ENCODE measurements around the gene ROR1. TPM values are rescaled to one million over a fixed set of nuclear protein-coding genes. Genes with fewer than 3 reads are reported as not detected.

The ROR1 gene
- total and polyA plus RNA-seq, 2 donors (not counting 1 experiment from before 2014, with no cell fraction given): 0.46 to 16.0 TPM

DNA sequence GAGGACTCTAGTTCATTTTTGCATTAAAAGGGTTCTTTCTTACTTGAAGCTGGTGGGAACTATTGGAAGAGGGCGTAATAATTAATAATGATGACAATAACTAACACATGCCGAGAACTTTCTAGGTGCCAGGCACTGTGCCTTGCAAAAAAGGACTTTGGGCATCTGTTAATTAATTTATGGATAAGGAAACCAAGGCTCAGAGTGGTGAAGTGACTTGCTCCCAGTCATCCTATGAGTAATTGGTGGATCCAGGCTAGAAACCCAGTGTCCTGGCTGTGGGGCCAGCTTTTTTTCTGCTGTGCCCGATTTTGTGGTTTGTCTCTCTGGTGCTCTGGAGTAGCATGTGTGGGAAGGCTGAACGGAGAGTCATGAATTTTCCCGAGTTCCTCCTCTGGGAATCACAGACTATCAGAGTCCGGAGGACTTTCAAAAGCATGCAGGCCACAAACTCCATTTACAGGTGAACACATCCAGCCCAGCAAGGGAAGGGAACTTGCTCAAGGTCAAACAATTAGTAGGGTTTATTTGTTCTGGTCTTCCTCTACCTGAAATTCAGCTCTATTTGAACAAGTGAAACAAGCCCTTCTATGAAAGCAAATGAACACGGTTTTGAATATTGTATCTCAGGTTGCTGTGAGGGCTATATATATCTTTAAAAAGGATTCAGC lies 23.4 kb downstream of the ROR1 start:
- H3K9me3 Mint-ChIP-seq (ENCODE audit: insufficient read depth): no peaks in the 10 kb centered on the region
- ChIA-PET CTCF (interaction anchor here (0.9 kb wide), 1 partner anchor 105 kb away, joined by 4 read pairs; no protein-coding TSS in a partner anchor), POLR2A (no interaction called here)
- no peaks in the 10 kb centered on the region for H3K9me3 ChIP-seq (ENCODE audit: control extremely low read depth in 1 of 3, control insufficient read depth in 2 of 3, insufficient read depth in 1 of 3, low read length in 2 of 3)
- H3K4me3 Mint-ChIP-seq: no peak overlapping the region
- no peak overlapping the region for H2AFZ ChIP-seq (ENCODE audit: insufficient read depth, low read depth, low read length, poor library complexity, severe bottlenecking)
- DNase-seq (no peak), ATAC-seq (ENCODE audit: low read depth) (no peak)
- H3K27me3 Mint-ChIP-seq: peaks cover 2% of the 10 kb centered on the region
- intact Hi-C loops (cut with micrococcal nuclease): no loop called here
- H3K27me3 ChIP-seq (replicated peaks in 1 of 4; ENCODE audit: control extremely low read depth in 1 of 4, control insufficient read depth in 3 of 4, insufficient read depth in 4 of 4, low read length in 3 of 4): no peaks in the 10 kb centered on the region
- H3K4me1 Mint-ChIP-seq: no peaks in the 10 kb centered on the region
- no peaks in the 10 kb centered on the region for H3K79me2 ChIP-seq (ENCODE audit: control insufficient read depth, insufficient read depth, low read length)
- H3K4me1 ChIP-seq (ENCODE audit: control insufficient read depth in 2 of 2, insufficient read depth in 2 of 2, low read length in 2 of 2): no peaks in the 10 kb centered on the region
- H3K27ac ChIP-seq (ENCODE audit: low read length in 2 of 2): no peak overlapping the region
- TF ChIP-seq EZH2 (IDR thresholded peaks at IDR 0.05; ENCODE audit: borderline replicate concordance, insufficient read depth, low read depth, low read length, poor library complexity, severe bottlenecking) (no peak), CTCF (IDR thresholded peaks at IDR 0.05) (no peak)
- no peaks in the 10 kb centered on the region for H3K36me3 ChIP-seq (replicated peaks in 1 of 2; ENCODE audit: control extremely low read depth in 1 of 2, control insufficient read depth in 1 of 2, extremely low read depth in 1 of 2, insufficient read depth in 2 of 2, low read length in 1 of 2)
- no peak overlapping the region for H3K4me2 ChIP-seq (replicated peaks; ENCODE audit: low read depth, low read length, poor library complexity, severe bottlenecking)
- WGBS (ENCODE audit: insufficient coverage): 82% methylated on average over 2 of the region's 7 CpGs
- H3K27ac Mint-ChIP-seq: no peak overlapping the region
- no peak overlapping the region for H3K9ac ChIP-seq (ENCODE audit: low read length)
- H4K20me1 ChIP-seq (ENCODE audit: control insufficient read depth, insufficient read depth, low read length, poor library complexity, severe bottlenecking): no peaks in the 10 kb centered on the region
- no peak overlapping the region for H3K4me3 ChIP-seq (ENCODE audit: control extremely low read depth in 1 of 5, extremely low read depth in 1 of 5, insufficient read depth in 1 of 5, low read depth in 2 of 5, low read length in 4 of 5)

- H3K4me3 ChIP-seq (ENCODE audit: control extremely low read depth in 1 of 5, extremely low read depth in 1 of 5, insufficient read depth in 1 of 5, low read depth in 2 of 5, low read length in 4 of 5): no peak overlapping the region
- H3K4me2 ChIP-seq (replicated peaks; ENCODE audit: low read depth, low read length, poor library complexity, severe bottlenecking): no peak overlapping the region
- H3K9me3 ChIP-seq (ENCODE audit: control extremely low read depth in 1 of 3, control insufficient read depth in 2 of 3, insufficient read depth in 1 of 3, low read length in 2 of 3): no peaks in the 10 kb centered on the region
- no peak overlapping the region for H3K4me3 Mint-ChIP-seq
- no CpG with 5 or more reads among the region's 2 CpGs for WGBS (ENCODE audit: insufficient coverage)
- ChIA-PET CTCF (interaction anchor here (0.7 to 0.9 kb wide), 2 partner anchors 106 to 166 kb away, joined by 3 to 4 read pairs; no protein-coding TSS in a partner anchor), POLR2A (no interaction called here)
- intact Hi-C loops (cut with micrococcal nuclease): no loop called here
- no peaks in the 10 kb centered on the region for H4K20me1 ChIP-seq (ENCODE audit: control insufficient read depth, insufficient read depth, low read length, poor library complexity, severe bottlenecking)
- H3K27me3 Mint-ChIP-seq: peaks cover 2% of the 10 kb centered on the region
- H3K79me2 ChIP-seq (ENCODE audit: control insufficient read depth, insufficient read depth, low read length): no peaks in the 10 kb centered on the region
- no peak overlapping the region for H3K9ac ChIP-seq (ENCODE audit: low read length)
- no peak for TF ChIP-seq EZH2 (IDR thresholded peaks at IDR 0.05; ENCODE audit: borderline replicate concordance, insufficient read depth, low read depth, low read length, poor library complexity, severe bottlenecking)
- no peak for TF ChIP-seq CTCF (IDR thresholded peaks at IDR 0.05)
- no peaks in the 10 kb centered on the region for H3K4me1 Mint-ChIP-seq
- H3K4me1 ChIP-seq (ENCODE audit: control insufficient read depth in 2 of 2, insufficient read depth in 2 of 2, low read length in 2 of 2): no peaks in the 10 kb centered on the region
- ATAC-seq (ENCODE audit: low read depth): no peak
- H2AFZ ChIP-seq (ENCODE audit: insufficient read depth, low read depth, low read length, poor library complexity, severe bottlenecking): no peak overlapping the region
- H3K27me3 ChIP-seq (replicated peaks in 1 of 4; ENCODE audit: control extremely low read depth in 1 of 4, control insufficient read depth in 3 of 4, insufficient read depth in 4 of 4, low read length in 3 of 4): no peaks in the 10 kb centered on the region
- no peaks in the 10 kb centered on the region for H3K9me3 Mint-ChIP-seq (ENCODE audit: insufficient read depth)
- DNase-seq: no peak
- no peak overlapping the region for H3K27ac Mint-ChIP-seq
- no peaks in the 10 kb centered on the region for H3K36me3 ChIP-seq (replicated peaks in 1 of 2; ENCODE audit: control extremely low read depth in 1 of 2, control insufficient read depth in 1 of 2, extremely low read depth in 1 of 2, insufficient read depth in 2 of 2, low read length in 1 of 2)
- H3K27ac ChIP-seq (ENCODE audit: low read length in 2 of 2): no peak overlapping the region
These were observed 24.5 kb downstream of the ROR1 start for GRCh38 chr1:63798284-63798683.
